Spleen (tissue), 11 donors: Measurements from ENCODE around the gene TP73. TPM values are rescaled to one million over a fixed set of nuclear protein-coding genes. Genes with fewer than 3 reads are reported as not detected.

ENCODE experiments used
- DNase-seq: peaks from one replicate; pipeline ENCODE4 v3.0.0-alpha.2; 2020
- H3K27ac ChIP-seq, 8 donors: fragments of 200-600 bp; sonication (generic) in 7 of 8; 1 replicate in 4 of 8; 2 replicates in 4 of 8; pipeline versions ENCODE4 v1.5.0 to v1.8.0; 2016 to 2021; ENCODE audit warnings: inconsistent platforms in 4 of 8, mild to moderate bottlenecking in 4 of 8, moderate library complexity in 1 of 8
- H3K27me3 ChIP-seq, 7 donors: fragments of 200-600 bp; sonication (generic) in 6 of 7; replicated peaks in 1 of 7; 1 replicate in 4 of 7; 2 replicates in 3 of 7; pipeline versions ENCODE4 v1.5.0 to v1.8.0; 2016 to 2021; ENCODE audit warnings: inconsistent platforms in 3 of 7, mild to moderate bottlenecking in 1 of 7
- H3K36me3 ChIP-seq, 6 donors: fragments of 200-600 bp; sonication (generic) in 5 of 6; 1 replicate in 4 of 6; 2 replicates in 2 of 6; pipeline versions ENCODE4 v1.5.0 to v1.8.0; 2016 to 2021; ENCODE audit warnings: inconsistent platforms in 2 of 6
- H3K4me1 ChIP-seq, 6 donors: fragments of 200-600 bp; sonication (generic) in 5 of 6; 1 replicate in 3 of 6; 2 replicates in 3 of 6; pipeline versions ENCODE4 v1.5.0 to v1.8.0; 2016 to 2021; ENCODE audit warnings: inconsistent platforms in 3 of 6
- H3K4me3 ChIP-seq, 8 donors: fragments of 200-600 bp; sonication (generic) in 7 of 8; 1 replicate in 4 of 8; 2 replicates in 4 of 8; pipeline versions ENCODE4 v1.5.0 to v1.8.0; 2016 to 2021; ENCODE audit warnings: inconsistent platforms in 4 of 8, mild to moderate bottlenecking in 4 of 8, moderate library complexity in 2 of 8
- H3K9me3 ChIP-seq, 8 donors: fragments of 200-600 bp; sonication (generic) in 7 of 8; 1 replicate in 4 of 8; 2 replicates in 4 of 8; pipeline versions ENCODE4 v1.5.0 to v1.8.0; 2016 to 2021; ENCODE audit warnings: inconsistent platforms in 4 of 8
- POLR2A ChIP-seq, 3 donors: fragments of 450-650 bp; IDR thresholded peaks; one replicate each; pipeline ENCODE4 v1.5.1; 2017; ENCODE audit warnings: antibody characterized with exemption in 3 of 3, mild to moderate bottlenecking in 1 of 3
- POLR2AphosphoS5 ChIP-seq, 3 donors: sonication (generic); formaldehyde crosslinking; IDR thresholded peaks; one replicate each; pipeline ENCODE4 v1.5.1; 2017; ENCODE audit warnings: antibody characterized with exemption in 3 of 3
- WGBS, 5 donors: extraction: QIAGEN DNeasy Blood & Tissue Kit in 3 of 5; methylation state at CpG; one replicate each; pipeline versions ENCODE4 v1.1.5 to v1.1.7; 2013 to 2018; 5-methylcytosine and 5-hydroxymethylcytosine counted together
- intact Hi-C: fragments of 100-400 bp; cut with DNase I; formaldehyde crosslinking; loops from one replicate; pipeline ENCODE4 v1.15.0; 2023; ENCODE audit warnings: low total_unique reads
- polyA plus RNA-seq, 3 donors: library from polyadenylated mRNA; stranded (reverse); fragments of 200-250 nt; gene quantifications; one replicate each; pipeline ENCODE4 v1.2.1, GENCODE V29; 2013
- total RNA-seq, 7 donors: library from RNA; depleted of rRNA in 3 of 7; stranded (reverse); fragments of >200 nt in 3 of 7; fragmentation: NEBNext Ultra II Directional in 4 of 7; extraction: Animal tissue kit (Norgen Biotek cat#: 25700) in 4 of 7; gene quantifications; one replicate each; pipeline versions ENCODE4 v1.1.0 to v1.2.1, GENCODE V29; 2016 to 2021
- TF ChIP-seq, protein P1 (sequence below), 11 experiments: fragments of 200-600 bp in 7 of 11; fragments of 450-650 bp in 4 of 11; sonication (generic) in 4 of 11; IDR thresholded peaks in 8 of 11; conservative IDR thresholded peaks in 3 of 11; 1 replicate in 7 of 11; 2 replicates in 4 of 11; pipeline versions ENCODE4 v1.4.0 to v1.8.0; 2016 to 2021; ENCODE audit warnings: antibody characterized with exemption in 11 of 11, inconsistent platforms in 4 of 11, mild to moderate bottlenecking in 1 of 11
- donor health status: healthy with polysubstance abuse.
- donor health status: DM: no; HTN: no; CAD: no; lungs with moderate emphysema.
- donor health status: DM: no; HTN: no; CAD: no.
- donor health status: Bipolar disorder and iron deficiency.
- donor health status: healthy.
- donor health status: DM: no; HTN: no; CAD: no.
- donor health status: DM: yes; HTN: yes; CAD: no.

The TP73 gene
- total and polyA plus RNA-seq, 10 donors: 0.11 to 4.3 (median 0.96) TPM

GRCh38 chr1:3727825-3728776 lies 75.8 kb downstream of the TP73 start:
- 84 to 91% (median 86%) methylated on average over 19 to 31 of the region's 31 CpGs for WGBS, 5 donors
- no peak overlapping the region for H3K4me3 ChIP-seq
- peaks cover 0 to 5% (median 0%) of the 10 kb centered on the region in 6 donors for H3K4me1 ChIP-seq
- no peak for DNase-seq
- H3K36me3 ChIP-seq: no peaks in the 10 kb centered on the region
- no peak overlapping the region for H3K27ac ChIP-seq
- intact Hi-C loops: no loop called here
- TF ChIP-seq, protein P1, sequence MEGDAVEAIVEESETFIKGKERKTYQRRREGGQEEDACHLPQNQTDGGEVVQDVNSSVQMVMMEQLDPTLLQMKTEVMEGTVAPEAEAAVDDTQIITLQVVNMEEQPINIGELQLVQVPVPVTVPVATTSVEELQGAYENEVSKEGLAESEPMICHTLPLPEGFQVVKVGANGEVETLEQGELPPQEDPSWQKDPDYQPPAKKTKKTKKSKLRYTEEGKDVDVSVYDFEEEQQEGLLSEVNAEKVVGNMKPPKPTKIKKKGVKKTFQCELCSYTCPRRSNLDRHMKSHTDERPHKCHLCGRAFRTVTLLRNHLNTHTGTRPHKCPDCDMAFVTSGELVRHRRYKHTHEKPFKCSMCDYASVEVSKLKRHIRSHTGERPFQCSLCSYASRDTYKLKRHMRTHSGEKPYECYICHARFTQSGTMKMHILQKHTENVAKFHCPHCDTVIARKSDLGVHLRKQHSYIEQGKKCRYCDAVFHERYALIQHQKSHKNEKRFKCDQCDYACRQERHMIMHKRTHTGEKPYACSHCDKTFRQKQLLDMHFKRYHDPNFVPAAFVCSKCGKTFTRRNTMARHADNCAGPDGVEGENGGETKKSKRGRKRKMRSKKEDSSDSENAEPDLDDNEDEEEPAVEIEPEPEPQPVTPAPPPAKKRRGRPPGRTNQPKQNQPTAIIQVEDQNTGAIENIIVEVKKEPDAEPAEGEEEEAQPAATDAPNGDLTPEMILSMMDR (IDR thresholded peaks at IDR 0.05 in 8 of 11, conservative IDR thresholded peaks at IDR 0.05 in 3 of 11): no peak
- TF ChIP-seq POLR2AphosphoS5 (IDR thresholded peaks at IDR 0.05) (no peak), POLR2A (IDR thresholded peaks at IDR 0.05) (no peak)
- H3K27me3 ChIP-seq: peaks cover 0 to 58% (median 7%) of the 10 kb centered on the region in 7 donors
- H3K9me3 ChIP-seq: no peaks in the 10 kb centered on the region

DNA sequence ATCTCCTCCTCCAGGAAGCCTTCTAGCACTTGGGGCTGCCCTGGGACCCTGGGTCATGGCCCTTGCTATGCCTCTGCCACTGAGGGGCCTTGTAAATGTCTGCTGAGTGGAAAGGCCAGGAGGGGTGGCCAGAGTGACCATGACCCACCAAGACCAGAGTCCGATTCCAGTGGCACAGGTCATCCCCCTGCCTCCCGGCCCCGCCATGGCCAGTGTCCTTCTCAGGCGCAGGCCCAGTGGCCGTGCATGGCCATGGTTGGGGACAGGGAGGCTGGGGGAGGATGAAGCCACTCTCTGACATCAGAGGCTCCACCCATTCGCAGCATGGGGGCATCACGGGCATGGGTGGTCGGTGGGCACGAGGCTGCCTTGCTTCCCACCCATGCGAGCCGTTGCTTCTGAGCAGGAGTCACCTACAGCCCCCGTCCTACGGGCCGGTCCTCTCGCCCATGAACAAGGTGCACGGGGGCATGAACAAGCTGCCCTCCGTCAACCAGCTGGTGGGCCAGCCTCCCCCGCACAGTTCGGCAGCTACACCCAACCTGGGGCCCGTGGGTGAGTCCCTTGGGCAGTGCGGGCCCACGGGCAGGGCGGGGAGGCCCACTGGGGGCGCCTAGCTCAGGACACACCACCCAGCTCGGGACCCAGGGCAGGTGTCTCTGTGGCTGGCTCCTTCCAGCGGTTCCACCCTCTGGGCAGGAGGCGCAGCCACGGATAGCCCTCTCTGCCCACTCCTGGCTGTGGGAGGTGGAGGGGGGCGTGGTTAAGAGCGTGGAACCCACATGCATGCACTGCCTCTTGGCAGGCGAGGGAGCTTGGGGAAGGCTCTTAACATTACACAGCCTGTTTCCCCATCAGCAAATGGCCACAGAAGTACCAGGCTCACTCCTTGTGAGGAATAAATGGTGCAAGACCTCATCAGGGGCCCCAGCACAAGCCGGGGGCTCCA lies 77.6 kb downstream of the TP73 start:
- H3K36me3 ChIP-seq: peaks cover 0 to 8% (median 1%) of the 10 kb centered on the region in 6 donors
- H3K4me3 ChIP-seq: no peak overlapping the region
- H3K27ac ChIP-seq: no peak overlapping the region
- peaks cover 0 to 60% (median 7%) of the 10 kb centered on the region in 7 donors for H3K27me3 ChIP-seq
- WGBS, 5 donors: 62 to 80% (median 75%) methylated on average over 12 to 32 of the region's 32 CpGs
- intact Hi-C loops: no loop called here
- no peak for DNase-seq
- peaks cover 0 to 5% (median 0%) of the 10 kb centered on the region in 6 donors for H3K4me1 ChIP-seq
- no peaks in the 10 kb centered on the region for H3K9me3 ChIP-seq
- TF ChIP-seq, protein P1 (IDR thresholded peaks at IDR 0.05 in 8 of 11, conservative IDR thresholded peaks at IDR 0.05 in 3 of 11): no peak
- TF ChIP-seq POLR2AphosphoS5 (IDR thresholded peaks at IDR 0.05): no peak
- no peak for TF ChIP-seq POLR2A (IDR thresholded peaks at IDR 0.05)

DNA sequence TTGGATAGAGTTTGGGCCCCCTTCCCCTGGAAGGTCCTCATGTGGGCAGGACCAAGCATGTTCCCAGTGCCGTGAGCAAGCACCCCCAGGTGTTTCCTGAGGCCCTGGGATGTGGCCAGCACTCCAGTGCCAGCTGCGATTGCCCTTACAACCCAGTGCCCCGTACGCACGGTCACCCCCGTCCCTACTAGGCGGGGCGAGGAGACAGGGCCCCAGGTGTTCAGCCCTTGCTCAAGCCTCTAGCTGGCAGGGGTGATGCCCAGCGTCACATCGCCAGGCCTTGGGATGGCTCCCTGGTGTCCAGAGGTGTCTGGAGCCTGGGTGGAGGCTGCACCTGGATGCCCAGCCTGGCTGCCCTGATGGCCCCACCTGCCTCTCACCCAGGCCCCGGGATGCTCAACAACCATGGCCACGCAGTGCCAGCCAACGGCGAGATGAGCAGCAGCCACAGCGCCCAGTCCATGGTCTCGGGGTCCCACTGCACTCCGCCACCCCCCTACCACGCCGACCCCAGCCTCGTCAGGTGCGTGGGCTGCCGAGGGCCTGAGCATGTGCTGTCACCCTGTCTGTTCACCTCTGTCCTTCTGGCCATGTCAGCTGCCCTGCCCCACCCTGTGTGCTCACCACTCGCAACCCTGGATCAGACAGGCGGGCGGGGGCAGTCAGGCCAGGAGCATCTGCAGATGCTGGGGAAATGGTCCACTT lies 78.4 kb downstream of the TP73 start:
- H3K9me3 ChIP-seq: no peaks in the 10 kb centered on the region
- no peak overlapping the region for H3K27ac ChIP-seq
- DNase-seq: no peak
- peaks cover 0 to 5% (median 0%) of the 10 kb centered on the region in 6 donors for H3K4me1 ChIP-seq
- peaks cover 0 to 17% (median 9%) of the 10 kb centered on the region in 6 donors for H3K36me3 ChIP-seq
- TF ChIP-seq POLR2AphosphoS5 (IDR thresholded peaks at IDR 0.05): peak in 1 of 3 donors; percentile 26
- TF ChIP-seq, protein P1 (IDR thresholded peaks at IDR 0.05 in 8 of 11, conservative IDR thresholded peaks at IDR 0.05 in 3 of 11): no peak
- intact Hi-C loops: no loop called here
- peaks cover 0 to 60% (median 7%) of the 10 kb centered on the region in 7 donors for H3K27me3 ChIP-seq
- 55 to 72% (median 66%) methylated on average over 13 to 25 of the region's 25 CpGs for WGBS, 5 donors
- no peak overlapping the region for H3K4me3 ChIP-seq
